COR-L47 (cell line): ENCODE measurements around the gene BCKDK.
"Not testable (repeated sequence)": the region's sequence is repeated elsewhere in the genome, so short reads cannot be mapped to it uniquely, and the experiment has no call there.

Experiments
- DNase-seq: peaks from one replicate; lab custom pipeline; 2025; lab: John Stamatoyannopoulos, UW

BCKDK gene

DNA sequence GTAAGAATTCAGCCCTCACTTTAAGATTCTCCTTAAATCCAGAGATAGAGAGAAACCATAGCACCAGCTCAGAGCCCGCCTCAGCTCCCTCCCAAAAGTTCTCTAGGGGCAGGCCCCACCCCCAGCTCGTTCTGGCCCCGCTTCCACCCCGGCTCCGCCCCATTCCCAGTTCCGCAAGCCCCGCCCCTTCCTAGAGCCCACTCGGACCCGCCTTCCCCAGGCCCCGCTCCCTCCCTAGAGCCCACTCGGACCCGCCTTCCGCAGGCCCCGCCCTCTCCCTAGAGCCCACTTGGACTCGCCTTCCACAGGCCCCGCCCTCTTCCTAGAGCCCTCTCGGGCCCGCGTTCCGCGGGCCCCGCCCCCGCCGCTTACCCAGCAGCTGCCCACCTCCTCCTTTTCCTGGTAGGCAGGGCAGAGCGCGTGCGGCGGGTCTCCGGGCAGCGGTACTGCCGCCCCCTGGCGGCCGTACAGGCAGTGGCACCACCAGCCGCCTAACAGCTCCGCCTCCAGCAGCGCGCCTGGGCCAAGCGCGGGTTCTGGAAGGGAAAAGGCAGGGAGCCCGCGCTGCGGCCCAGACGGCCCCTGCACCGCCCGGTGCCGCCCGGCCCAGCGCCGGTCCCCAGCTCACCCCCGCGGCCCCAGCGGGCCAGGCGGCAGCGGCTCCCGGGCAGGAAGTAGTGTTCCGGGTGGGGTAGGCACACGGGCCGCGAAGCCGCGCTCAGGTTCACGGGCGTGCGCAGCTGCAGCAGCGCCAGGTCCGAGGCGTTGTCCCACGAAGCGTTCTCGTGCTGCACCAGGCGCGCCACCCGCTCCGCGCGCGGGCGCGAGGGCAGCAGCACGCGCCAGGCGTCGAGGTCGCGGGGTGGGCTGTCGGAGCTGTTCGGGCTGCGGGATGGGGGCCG is 34.2 kb downstream of the BCKDK start:
- DNase-seq = peak; percentile 98

DNA sequence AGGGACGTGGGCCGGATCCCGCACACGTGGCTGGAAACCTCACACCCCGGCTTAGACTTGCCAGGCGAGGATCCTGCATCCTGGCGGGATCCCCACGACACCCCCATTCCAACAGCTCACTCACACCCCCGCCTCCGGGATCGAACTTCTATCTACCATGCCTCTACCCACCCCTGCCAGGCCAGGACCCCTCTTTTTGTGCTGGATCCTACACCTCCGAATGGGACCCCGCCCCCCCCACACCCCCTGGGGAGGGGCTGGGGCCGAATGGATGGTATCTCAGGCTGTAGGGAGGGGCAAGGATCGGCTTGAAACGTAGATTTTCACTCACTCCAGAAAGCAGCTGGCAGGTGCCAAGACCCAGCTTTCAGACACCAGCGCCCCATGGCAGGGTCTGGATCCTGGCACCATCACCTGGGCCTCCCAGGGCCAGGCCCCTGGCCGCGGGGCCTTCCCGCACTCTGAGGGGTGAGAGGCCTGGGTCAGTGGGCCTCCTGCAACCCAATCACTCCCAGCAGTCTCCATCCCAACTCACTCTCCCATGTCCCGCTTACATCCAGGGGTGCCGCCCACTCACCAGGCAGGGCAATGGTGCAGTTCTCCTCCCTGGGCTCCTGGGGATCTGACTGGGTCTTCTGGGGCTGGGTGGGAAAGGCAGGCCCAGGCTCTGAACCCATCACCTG is 35.0 kb downstream of the BCKDK start:
- DNase-seq = no peak

DNA sequence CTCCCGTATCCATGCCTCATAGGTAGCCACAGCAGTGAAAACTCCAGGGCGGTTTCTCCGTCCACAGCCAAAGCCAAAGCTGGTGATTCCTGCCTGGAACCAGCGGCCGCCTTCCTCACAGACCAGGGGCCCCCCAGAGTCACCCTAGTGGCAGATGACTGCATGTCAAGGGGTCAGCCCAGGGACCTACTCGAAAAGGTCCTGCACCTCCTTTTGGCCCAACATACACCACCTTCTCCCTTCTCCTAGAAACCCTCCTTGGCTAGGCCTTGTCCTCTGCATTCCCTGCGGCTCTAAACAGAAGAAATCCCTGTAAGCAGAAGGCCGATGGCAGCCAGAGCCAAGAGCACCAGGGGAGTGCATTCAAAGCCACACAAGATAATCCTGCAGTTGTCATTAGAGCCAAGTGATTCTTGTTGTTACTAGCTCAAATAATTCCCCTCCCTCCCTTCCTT is 35.5 kb downstream of the BCKDK start:
- DNase-seq = no peak

DNA sequence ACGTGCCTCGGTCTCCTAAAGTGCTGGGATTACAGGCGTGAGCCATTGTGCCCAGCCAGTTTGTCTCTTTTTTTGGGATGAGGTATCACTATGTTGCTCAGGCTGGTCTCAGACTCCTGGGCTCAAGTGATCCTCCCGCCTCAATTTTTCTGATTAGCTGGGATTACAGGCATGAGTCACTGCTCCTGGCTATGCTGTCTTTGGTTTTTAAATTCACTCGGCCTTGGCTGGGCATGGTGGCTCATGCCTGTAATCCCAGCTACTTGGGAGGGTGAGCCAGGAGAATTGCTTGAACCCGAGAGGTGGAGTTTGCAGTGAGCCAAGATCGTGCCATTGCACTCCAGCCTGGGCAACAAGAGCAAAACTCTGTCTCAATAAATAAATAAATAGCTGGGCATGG is 36.2 kb downstream of the BCKDK start:
- DNase-seq = not testable (repeated sequence)

DNA sequence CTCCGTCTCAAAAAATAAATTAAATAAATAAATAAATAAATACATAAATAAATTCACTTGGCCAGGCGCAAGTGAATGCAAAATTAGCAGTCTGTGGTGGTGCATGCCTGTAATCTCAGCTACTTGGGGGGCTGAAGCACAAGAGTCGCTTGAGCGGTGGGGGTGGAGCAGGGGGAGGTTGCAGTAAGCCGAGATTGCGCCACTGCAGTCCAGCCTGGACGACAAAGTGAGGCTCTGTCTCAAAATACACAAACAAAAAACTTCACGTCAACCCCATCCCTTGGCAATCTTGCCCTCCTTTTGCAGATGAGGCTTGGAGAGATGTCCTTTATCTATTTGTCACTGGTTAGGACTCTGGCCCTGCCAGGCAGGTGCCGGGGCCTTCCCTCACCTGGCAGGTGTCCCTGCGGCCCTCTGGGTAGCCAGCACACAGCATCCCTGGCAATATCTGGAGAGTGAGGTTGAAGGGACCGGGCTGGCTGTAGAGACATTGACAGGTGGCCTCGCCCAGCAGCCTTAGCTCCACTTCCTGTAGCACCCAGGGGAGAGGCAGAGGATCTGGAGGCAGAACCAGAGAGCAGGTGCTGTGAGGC is 37.3 kb downstream of the BCKDK start:
- no peak for DNase-seq

DNA sequence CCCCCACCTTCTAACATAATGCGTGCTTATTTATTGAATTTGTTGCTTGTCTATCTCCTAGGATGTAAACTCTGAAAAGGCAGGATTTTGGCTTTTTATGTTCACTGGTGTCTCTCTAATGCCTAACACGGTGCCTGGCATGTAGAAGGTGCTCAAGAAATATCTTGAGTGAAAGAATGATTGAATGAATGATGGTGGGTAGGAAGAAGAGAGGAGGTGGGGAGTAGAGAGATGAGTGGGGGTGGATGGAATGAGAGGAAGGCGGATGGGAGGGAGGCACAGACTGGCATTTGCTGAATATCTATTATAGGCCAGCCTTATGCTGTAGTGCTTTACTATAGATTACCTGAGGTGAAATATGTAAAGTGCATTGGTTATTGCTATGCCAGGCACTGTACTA is 39.4 kb downstream of the BCKDK start:
- no peak for DNase-seq

DNA sequence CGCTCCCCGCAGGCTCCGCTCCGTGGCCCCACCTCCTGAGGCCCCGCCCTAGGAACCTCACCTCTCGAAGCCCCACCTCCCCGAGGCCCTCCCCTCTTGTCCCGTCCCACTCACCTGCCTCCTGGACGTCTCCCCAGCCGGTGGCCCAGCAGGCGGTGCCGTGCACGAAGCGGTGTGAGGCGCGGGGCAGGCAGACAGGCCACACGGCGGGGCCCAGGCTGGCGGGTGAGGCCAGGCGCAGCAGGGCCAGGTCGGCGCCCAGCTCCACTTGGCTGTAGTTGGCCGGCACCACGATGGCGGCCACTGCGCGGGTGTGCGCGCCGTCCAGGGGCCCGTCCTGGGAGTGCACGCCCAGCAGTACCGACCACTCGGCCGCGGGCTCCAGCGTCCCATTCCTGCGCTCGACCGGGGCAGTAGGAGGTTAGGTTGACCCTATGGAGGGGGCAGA is 40.1 kb downstream of the BCKDK start:
- DNase-seq = no peak

DNA sequence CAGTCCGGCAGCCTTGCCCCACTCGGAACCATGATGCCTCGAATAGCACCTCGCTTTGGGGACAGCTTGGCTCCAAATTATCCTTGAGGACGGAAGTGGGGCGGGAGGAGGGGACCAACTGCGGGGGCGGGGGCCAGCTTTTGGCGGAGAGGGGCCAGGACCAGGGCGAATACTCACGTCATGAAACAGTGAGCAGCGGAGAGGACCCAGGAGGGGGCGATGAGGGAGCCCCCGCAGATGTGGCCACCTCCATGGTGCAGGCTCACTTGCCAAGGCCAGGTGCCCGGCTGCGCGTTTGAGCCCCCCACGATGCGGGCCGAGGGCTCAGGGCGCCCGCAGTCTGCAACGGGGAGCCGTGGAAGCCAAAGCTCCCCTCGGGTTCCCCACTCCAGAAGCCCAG is 40.7 kb downstream of the BCKDK start:
- no peak for DNase-seq

DNA sequence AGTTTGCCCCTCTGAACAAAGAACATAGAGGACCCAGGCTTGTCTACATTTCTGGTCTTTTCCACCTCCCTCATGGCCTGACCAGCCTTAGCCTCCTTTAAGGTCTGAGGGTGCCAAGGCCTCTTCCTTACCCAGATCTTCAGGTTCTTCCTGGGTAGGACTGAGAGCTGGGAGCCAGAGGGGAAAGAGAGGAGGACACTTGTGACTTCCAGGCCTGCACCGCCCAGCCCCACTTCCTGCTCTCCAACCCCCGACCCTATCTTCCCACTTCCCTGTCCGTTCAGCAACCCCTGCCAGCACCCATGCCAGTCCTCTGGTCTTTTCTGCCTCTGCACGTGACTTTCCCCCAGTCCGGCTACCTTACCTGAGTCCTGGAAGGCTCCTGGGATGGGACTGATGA is 41.1 kb downstream of the BCKDK start:
- no peak for DNase-seq

DNA sequence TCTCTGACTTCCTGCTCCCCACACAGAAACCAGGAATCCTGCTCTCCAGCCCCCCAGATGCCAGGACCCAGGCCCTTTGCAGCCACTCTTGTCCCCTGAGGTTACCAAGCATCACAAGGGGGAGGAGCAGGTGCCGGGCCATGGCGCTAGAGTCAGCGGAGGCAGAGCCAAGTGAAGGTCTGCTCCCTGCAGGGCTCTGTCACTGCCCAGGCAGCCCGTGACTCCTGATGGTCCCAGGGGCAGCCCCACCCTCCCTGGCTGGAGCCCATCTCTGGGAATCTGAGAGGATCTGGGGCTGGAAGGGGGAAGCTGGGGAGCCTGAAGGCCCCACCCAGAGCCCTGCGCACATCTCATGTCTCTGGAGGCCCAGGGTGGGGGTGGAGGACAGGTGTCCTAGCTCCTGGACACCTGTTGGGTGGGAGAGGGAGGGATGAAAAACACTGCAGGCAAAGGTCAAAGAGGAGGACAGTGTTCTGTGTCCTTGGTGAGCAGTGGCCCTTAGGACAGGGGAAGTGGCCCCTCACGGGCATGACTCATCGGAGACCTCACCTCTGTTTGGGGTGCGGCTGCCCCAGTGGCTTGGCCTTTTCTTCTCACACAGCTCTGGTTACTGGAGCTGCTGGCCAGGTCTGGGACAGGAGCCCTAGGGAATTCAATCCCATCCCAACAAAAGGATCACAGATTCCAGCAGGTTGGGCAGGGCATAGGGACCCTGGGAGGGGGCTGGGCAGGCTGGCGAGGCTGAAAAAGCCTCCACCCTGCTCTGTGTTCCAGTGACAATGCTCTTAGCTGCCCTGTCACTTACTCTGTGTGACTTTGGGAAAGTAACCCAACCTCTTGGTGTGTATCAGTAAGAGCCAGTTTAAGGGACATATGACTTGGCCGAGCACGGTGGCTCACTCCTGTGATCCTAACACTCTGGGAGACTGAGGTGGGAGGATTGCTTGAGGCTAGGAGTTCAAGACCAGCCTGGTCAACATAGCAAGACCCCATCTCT is 42.0 kb downstream of the BCKDK start, which contains the start of gene PRSS36:
Gene PRSS36 (minus strand): TSS at position 173 of the 997 bp plus-strand sequence. CDS start 31 bp downstream, at position 142.
- DNase-seq = no peak

DNA sequence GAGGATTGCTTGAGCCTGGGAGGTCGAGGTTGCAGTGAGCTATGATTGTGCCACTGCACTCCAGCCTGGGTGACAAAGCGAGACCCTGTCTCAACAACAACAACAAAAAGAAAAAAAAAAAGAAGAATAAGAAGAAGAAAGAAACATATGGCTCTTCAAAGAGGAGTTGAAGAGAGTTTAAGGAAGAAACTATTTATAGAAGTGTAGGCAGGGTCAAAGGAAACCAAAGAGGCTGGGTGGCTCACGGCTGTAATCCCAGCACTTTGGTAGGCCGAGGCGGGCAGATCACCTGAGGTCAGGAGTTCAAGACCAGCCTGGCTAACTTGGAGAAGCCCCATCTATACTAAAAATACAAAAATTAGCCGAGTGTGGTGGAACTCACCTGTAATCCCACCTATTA is 42.8 kb downstream of the BCKDK start:
- not testable (repeated sequence) for DNase-seq

DNA sequence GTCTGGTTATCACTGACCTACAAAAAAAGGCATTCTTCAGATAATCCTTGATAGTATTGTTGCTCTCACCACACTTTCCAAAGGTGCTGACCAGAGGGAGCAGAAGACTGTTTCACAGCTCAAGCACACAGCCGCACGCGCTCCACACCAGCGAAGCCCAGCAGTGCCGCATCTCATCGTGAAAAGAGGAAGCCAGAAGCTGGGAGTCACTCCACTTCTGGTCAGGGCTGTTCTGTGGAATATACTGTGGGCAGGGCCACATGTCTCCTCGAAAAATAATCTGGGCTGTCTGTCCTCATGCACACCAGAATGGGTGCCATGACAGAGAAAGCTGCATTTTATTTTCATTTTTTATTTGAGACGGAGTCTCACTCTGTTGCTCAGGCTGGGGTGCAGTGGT is 49.0 kb downstream of the BCKDK start:
- no peak for DNase-seq
